SH-SY5Y (cell line): ENCODE measurements around the gene KANSL1.

Experiments used
- GATA2 ChIP-seq: IDR thresholded peaks from 2 replicates; pipeline ENCODE4 v1.6.1; 2011; ENCODE audit warnings: mild to moderate bottlenecking, low read depth, low read length
- GATA3 ChIP-seq: IDR thresholded peaks from 2 replicates; pipeline ENCODE4 v1.6.1; 2011; ENCODE audit warnings: low read depth, mild to moderate bottlenecking, low read length, moderate library complexity

DNA sequence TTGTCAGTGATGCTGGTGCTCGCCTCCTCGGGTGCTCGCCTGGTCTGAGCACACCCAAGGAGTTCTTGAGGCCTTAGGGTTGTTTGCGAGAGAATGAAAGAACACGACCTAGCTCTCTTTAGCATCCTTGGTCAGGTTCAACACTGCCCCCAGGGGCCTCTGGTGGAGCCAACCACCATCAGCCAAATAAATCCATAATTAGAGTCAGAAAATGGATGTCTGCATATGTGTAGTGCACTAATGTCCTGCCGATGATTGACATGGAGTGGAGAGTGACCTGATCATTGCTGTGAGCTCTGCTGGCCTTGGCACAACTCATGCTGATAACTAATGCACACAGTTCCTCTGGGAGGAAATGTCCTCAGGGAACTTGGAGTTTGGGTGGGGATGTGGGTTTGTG is 202.3 kb downstream of the KANSL1 start:
- TF ChIP-seq GATA2: no peak
- no peak for TF ChIP-seq GATA3
